ENCODE data around the gene RPL13A.

RPL13A gene

DNA sequence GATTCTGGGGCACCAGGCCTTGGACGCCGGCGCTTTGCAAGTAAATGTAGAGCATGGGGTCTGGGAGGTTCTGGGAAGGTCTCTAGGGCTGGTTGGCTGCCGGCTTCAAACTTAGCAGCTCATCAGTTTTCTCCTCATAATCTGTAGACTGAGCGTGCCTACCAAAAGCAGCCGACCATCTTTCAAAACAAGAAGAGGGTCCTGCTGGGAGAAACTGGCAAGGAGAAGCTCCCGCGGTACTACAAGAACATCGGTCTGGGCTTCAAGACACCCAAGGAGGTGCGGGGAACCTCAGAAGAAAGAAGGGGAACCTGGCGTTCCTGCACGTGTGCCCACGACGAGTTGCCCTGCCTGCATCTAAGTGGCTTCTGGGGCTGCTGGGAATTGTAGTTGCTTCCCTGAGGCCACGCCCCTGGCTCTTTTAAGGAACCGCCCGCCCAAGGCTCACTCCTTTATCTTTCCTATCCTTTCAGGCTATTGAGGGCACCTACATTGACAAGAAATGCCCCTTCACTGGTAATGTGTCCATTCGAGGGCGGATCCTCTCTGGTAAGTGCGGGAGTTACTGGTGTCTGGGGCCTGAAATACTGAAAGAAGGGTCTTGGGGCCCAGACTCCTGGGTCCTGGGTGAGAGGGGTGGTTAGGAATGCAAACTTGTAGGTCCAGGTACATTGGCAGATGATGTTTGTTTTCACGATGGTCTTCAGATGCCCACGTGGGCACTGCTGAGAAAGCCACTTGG lies 9.8 kb downstream of the RPL13A start:
- peak; percentile 69 for DNase-seq (ENCODE audit: low spot score)
- in situ Hi-C loops (cut with MboI; ENCODE audit: low pct_unique_long_range_greater_than_20kb, low sequenced_read_pairs, unreplicated experiment), result no loop called here
- TF ChIP-seq, protein P1, sequence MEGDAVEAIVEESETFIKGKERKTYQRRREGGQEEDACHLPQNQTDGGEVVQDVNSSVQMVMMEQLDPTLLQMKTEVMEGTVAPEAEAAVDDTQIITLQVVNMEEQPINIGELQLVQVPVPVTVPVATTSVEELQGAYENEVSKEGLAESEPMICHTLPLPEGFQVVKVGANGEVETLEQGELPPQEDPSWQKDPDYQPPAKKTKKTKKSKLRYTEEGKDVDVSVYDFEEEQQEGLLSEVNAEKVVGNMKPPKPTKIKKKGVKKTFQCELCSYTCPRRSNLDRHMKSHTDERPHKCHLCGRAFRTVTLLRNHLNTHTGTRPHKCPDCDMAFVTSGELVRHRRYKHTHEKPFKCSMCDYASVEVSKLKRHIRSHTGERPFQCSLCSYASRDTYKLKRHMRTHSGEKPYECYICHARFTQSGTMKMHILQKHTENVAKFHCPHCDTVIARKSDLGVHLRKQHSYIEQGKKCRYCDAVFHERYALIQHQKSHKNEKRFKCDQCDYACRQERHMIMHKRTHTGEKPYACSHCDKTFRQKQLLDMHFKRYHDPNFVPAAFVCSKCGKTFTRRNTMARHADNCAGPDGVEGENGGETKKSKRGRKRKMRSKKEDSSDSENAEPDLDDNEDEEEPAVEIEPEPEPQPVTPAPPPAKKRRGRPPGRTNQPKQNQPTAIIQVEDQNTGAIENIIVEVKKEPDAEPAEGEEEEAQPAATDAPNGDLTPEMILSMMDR (IDR thresholded peaks at IDR 0.05; ENCODE audit: extremely low read depth, insufficient read depth, missing control alignments), result no peak

DNA sequence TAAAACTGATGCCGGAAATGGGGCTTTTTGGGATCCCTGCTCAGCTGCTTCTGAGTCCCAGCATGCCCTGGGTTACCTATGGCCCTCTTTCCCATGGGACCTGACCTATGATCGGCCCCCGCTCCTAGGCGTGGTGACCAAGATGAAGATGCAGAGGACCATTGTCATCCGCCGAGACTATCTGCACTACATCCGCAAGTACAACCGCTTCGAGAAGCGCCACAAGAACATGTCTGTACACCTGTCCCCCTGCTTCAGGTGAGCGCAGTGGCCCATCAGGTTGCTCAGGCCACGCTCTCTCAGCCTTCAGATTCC lies 10.3 kb downstream of the RPL13A start:
- TF ChIP-seq, protein P1 (IDR thresholded peaks at IDR 0.05; ENCODE audit: extremely low read depth, insufficient read depth, missing control alignments), result no peak
- DNase-seq (ENCODE audit: low spot score), result no peak
- in situ Hi-C loops (cut with MboI; ENCODE audit: low pct_unique_long_range_greater_than_20kb, low sequenced_read_pairs, unreplicated experiment), result no loop called here

DNA sequence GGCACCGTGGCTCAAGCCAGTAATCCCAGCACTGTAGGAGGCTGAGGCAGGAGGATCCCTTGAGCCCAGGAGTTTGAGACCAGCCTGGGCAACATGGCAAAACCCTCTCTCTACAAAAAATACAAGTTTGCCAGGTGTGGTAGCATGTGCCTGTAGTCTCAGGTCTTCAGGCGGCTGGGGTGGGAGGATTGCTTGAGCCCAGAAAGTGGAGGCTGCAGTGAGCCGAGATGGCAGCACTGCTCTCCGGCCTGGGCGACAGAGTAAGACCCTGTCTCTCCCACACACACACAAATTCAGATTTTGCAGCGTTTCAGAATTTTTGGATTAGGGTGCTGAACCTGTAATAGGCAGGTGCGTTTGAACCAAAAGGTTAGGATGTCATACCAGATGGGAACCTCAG lies 11.1 kb downstream of the RPL13A start:
- in situ Hi-C loops (cut with MboI; ENCODE audit: low pct_unique_long_range_greater_than_20kb, low sequenced_read_pairs, unreplicated experiment), result no loop called here
- DNase-seq (ENCODE audit: low spot score), result no peak
- TF ChIP-seq, protein P1 (IDR thresholded peaks at IDR 0.05; ENCODE audit: extremely low read depth, insufficient read depth, missing control alignments), result no peak

DNA sequence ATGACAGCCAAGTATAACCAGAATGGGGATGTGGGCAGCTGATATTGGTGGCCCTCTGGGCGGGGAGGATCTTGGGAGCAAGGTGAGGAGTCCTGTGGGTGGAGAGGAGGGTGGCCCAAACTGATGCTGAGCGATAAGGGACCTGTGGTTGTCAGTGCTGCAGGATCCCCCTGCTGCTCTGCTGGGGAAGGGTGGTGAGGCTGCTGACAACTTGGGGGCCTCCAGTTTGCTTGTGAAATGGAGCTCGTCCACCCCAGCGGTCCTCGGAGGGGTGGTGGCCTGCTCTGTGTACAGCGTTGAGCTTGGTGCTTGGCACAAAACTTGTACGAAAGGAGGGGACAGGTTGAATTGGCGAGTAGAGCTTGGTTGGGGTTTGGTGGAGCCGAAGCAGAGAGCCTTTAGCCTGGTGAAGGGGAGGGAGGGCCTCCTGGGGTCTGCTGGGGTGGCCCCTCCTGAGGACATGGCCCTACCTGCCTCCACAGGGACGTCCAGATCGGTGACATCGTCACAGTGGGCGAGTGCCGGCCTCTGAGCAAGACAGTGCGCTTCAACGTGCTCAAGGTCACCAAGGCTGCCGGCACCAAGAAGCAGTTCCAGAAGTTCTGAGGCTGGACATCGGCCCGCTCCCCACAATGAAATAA lies 11.7 kb downstream of the RPL13A start:
- TF ChIP-seq, protein P1 (IDR thresholded peaks at IDR 0.05; ENCODE audit: extremely low read depth, insufficient read depth, missing control alignments), result no peak
- in situ Hi-C loops (cut with MboI; ENCODE audit: low pct_unique_long_range_greater_than_20kb, low sequenced_read_pairs, unreplicated experiment), result no loop called here
- DNase-seq (ENCODE audit: low spot score), result no peak

DNA sequence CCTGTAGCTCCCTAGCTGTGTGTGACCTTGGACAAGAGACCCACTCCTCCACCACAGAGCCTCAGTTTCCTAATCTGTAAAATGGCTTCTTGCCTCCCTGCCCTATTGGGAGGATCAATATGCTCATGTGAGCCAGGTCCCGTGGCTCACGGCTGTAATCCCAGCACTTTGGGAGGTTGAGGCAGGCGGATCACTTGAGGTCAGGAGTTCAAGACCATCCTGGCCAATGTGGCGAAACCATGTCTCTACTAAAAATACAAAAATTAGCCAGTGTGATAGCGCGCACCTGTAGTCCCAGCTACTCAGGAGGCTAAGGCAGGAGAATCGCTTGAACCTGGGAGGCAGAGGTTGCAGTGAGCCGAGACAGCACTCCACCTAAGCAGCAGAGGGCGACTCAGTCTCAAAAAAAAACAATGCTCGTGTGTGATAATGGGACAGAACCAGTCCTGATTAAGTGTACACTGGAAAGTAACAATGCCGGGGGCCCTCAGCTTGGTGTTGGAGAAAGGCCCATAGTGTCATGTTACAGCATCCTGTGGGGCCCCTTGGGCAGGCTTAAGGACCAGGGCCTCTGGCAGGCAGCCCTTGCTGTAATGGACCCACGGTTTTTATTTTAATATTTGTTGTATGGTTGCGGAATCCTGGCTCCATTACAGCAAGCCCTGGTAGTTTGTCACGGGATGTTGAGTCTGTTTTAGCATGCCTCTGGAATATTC lies 15.6 kb downstream of the RPL13A start:
- DNase-seq (ENCODE audit: low spot score), result no peak
- TF ChIP-seq, protein P1 (IDR thresholded peaks at IDR 0.05; ENCODE audit: extremely low read depth, insufficient read depth, missing control alignments), result peak; percentile 54
- in situ Hi-C loops (cut with MboI; ENCODE audit: low pct_unique_long_range_greater_than_20kb, low sequenced_read_pairs, unreplicated experiment), result no loop called here

- in situ Hi-C loops (cut with MboI; ENCODE audit: low pct_unique_long_range_greater_than_20kb, low sequenced_read_pairs, unreplicated experiment), result no loop called here
- TF ChIP-seq, protein P1 (IDR thresholded peaks at IDR 0.05; ENCODE audit: extremely low read depth, insufficient read depth, missing control alignments), result no peak
- no peak for DNase-seq (ENCODE audit: low spot score)
Measured at GRCh38 chr19:49503582-49503962, 16.2 kb downstream of the RPL13A start.

All from GM13977 (cell line).